WTC11 (cell line): ENCODE results near the gene CAND2. TPM values are rescaled to one million over a fixed set of nuclear protein-coding genes. Genes with fewer than 3 reads are reported as not detected.

Experiments
- ATAC-seq: fragments of 200-7000 bp; cut with Tn5 transposase; 2 replicates; pipeline ENCODE4 v1.10.0; 2021; ENCODE audit warnings: mild to moderate bottlenecking, moderate library complexity
- CTCF ChIA-PET: fragments of 300-600 bp; sonication (Branson Sonifier 250); formaldehyde crosslinking; loops from one replicate; lab custom pipeline; 2021; ENCODE audit warnings: antibody characterized with exemption; lab: Charles Lee
- POLR2A ChIA-PET: fragments of 350-600 bp; sonication (Branson Sonifier 250); formaldehyde crosslinking; loops from one replicate; lab custom pipeline; 2021; ENCODE audit warnings: antibody characterized with exemption; lab: Charles Lee
- DNase-seq: peaks from one replicate; pipeline ENCODE4 v3.0.0; 2021; ENCODE audit warnings: low spot score
- H3K27ac Mint-ChIP-seq: 2 replicates; pipeline ENCODE4 v1.8.0; 2021; ENCODE audit warnings: mixed read lengths
- H3K27me3 Mint-ChIP-seq: 2 replicates; pipeline ENCODE4 v1.8.0; 2021; ENCODE audit warnings: low read depth, mild to moderate bottlenecking, moderate library complexity, mixed read lengths
- H3K36me3 Mint-ChIP-seq: 2 replicates; pipeline ENCODE4 v1.8.0; 2021; ENCODE audit warnings: mixed read lengths
- H3K4me1 Mint-ChIP-seq: 2 replicates; pipeline ENCODE4 v1.8.0; 2022; ENCODE audit warnings: mixed read lengths
- H3K4me3 Mint-ChIP-seq: 2 replicates; pipeline ENCODE4 v1.8.0; 2021; ENCODE audit warnings: mild to moderate bottlenecking, moderate library complexity, mixed read lengths
- H3K9me3 Mint-ChIP-seq: 2 replicates; pipeline ENCODE4 v1.8.0; 2021; ENCODE audit warnings: mixed read lengths
- ATF1 ChIP-seq: sonication (generic); formaldehyde crosslinking; IDR thresholded peaks from 2 replicates; pipeline ENCODE4 v1.8.1; 2023; ENCODE audit warnings: mild to moderate bottlenecking, moderate library complexity, missing genetic modification reagents
- CDX4 ChIP-seq: fragments of 250-450 bp; sonication (Bioruptor Pico); IDR thresholded peaks from 2 replicates; pipeline ENCODE4 v1.9.0; 2021; ENCODE audit warnings: moderate library complexity, mild to moderate bottlenecking, inconsistent platforms, borderline replicate concordance
- ELF4 ChIP-seq: sonication (generic); formaldehyde crosslinking; IDR thresholded peaks from 2 replicates; pipeline ENCODE4 v1.8.1; 2022; ENCODE audit warnings: low read depth, mild to moderate bottlenecking, moderate library complexity, missing genetic modification reagents
- EMX1 ChIP-seq: fragments of 250-450 bp; sonication (Bioruptor Pico); IDR thresholded peaks from 2 replicates; pipeline ENCODE4 v1.8.0; 2021; ENCODE audit warnings: mild to moderate bottlenecking
- ETV6 ChIP-seq: sonication (generic); formaldehyde crosslinking; IDR thresholded peaks from 2 replicates; pipeline ENCODE4 v1.8.1; 2022; ENCODE audit warnings: mild to moderate bottlenecking, missing genetic modification reagents
- FOXP1 ChIP-seq: sonication (generic); formaldehyde crosslinking; IDR thresholded peaks from 2 replicates; pipeline ENCODE4 v1.8.0; 2022; ENCODE audit warnings: missing genetic modification reagents, mild to moderate bottlenecking, moderate library complexity, borderline replicate concordance
- GTF2I ChIP-seq: fragments of 250-450 bp; sonication (Bioruptor Pico); conservative IDR thresholded peaks from 2 replicates; pipeline ENCODE4 v1.4.0; 2021; ENCODE audit warnings: mild to moderate bottlenecking
- NFE2L1 ChIP-seq: sonication (generic); formaldehyde crosslinking; IDR thresholded peaks from 2 replicates; pipeline ENCODE4 v1.8.1; 2023; ENCODE audit warnings: missing genetic modification reagents
- NR2C2 ChIP-seq: sonication (generic); formaldehyde crosslinking; IDR thresholded peaks from 2 replicates; pipeline ENCODE4 v1.8.0; 2022; ENCODE audit warnings: mild to moderate bottlenecking, missing genetic modification reagents
- PRDM15 ChIP-seq: sonication (generic); formaldehyde crosslinking; IDR thresholded peaks from 2 replicates; pipeline ENCODE4 v1.8.0; 2022; ENCODE audit warnings: missing genetic modification reagents
- TCF7 ChIP-seq: sonication (generic); formaldehyde crosslinking; IDR thresholded peaks from 2 replicates; pipeline ENCODE4 v1.8.0; 2022; ENCODE audit warnings: mild to moderate bottlenecking, low read depth, missing genetic modification reagents, moderate library complexity
- TEAD4 ChIP-seq: sonication (generic); formaldehyde crosslinking; IDR thresholded peaks from 2 replicates; pipeline ENCODE4 v1.8.0; 2022; ENCODE audit warnings: mild to moderate bottlenecking, missing genetic modification reagents
- ZBTB21 ChIP-seq: sonication (generic); formaldehyde crosslinking; IDR thresholded peaks from 2 replicates; pipeline ENCODE4 v1.8.1; 2023; ENCODE audit warnings: mild to moderate bottlenecking, missing genetic modification reagents, borderline replicate concordance
- ZMAT4 ChIP-seq: fragments of 250-450 bp; sonication (Bioruptor Pico); IDR thresholded peaks from 2 replicates; pipeline ENCODE4 v1.9.0; 2021; ENCODE audit warnings: mild to moderate bottlenecking
- ZNF317 ChIP-seq: sonication (generic); formaldehyde crosslinking; IDR thresholded peaks from 2 replicates; pipeline ENCODE4 v1.8.1; 2023; ENCODE audit warnings: low read depth, mild to moderate bottlenecking, moderate library complexity, missing genetic modification reagents, borderline replicate concordance
- ZNF396 ChIP-seq: fragments of 250-450 bp; sonication (Bioruptor Pico); IDR thresholded peaks from 2 replicates; pipeline ENCODE4 v1.8.0; 2021; ENCODE audit warnings: mild to moderate bottlenecking, moderate library complexity, borderline replicate concordance
- ZNF671 ChIP-seq: fragments of 250-450 bp; sonication (Bioruptor Pico); IDR thresholded peaks from 2 replicates; pipeline ENCODE4 v1.8.0; 2021; ENCODE audit warnings: mild to moderate bottlenecking
- total RNA-seq: library from RNA; stranded (reverse); gene quantifications from 3 replicates; pipeline ENCODE4 v1.2.3, GENCODE V29; 2021
- TF ChIP-seq, protein P1 (sequence below): sonication (generic); formaldehyde crosslinking; IDR thresholded peaks from 2 replicates; pipeline ENCODE4 v1.8.0; 2023; ENCODE audit warnings: missing genetic modification reagents, mild to moderate bottlenecking, borderline replicate concordance
- TF ChIP-seq, protein P2 (sequence below): fragments of 250-450 bp; sonication (Bioruptor Pico); IDR thresholded peaks from 2 replicates; pipeline ENCODE4 v1.9.0; 2021; ENCODE audit warnings: mild to moderate bottlenecking

Gene CAND2
- total RNA-seq, 1 experiment from 2014 or later = 15.4 TPM

DNA sequence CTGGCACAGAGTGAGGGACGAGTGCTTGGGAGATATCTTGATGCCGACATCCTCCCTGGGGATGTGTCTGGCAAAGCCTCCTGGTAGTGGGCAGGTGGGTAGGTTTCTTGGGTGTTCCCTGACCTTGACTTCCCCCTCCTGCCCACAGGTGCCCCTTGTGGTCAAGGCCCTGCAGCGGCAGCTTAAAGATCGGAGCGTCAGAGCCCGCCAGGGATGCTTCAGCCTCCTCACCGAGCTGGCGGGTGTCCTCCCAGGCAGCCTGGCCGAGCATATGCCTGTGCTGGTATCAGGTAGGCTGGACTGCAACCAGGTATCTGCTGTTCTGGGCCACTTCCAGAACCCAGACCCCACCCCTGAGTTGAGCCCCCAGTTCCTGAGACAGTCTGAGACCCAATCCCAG, 19.2 kb downstream of the CAND2 start (continued):
- TF ChIP-seq PRDM15 (CRISPR knock-in tag) = no peak
- TF ChIP-seq NR2C2 = no peak
- TF ChIP-seq TEAD4 = no peak
- no peak for TF ChIP-seq NFE2L1 (CRISPR knock-in tag)

DNA sequence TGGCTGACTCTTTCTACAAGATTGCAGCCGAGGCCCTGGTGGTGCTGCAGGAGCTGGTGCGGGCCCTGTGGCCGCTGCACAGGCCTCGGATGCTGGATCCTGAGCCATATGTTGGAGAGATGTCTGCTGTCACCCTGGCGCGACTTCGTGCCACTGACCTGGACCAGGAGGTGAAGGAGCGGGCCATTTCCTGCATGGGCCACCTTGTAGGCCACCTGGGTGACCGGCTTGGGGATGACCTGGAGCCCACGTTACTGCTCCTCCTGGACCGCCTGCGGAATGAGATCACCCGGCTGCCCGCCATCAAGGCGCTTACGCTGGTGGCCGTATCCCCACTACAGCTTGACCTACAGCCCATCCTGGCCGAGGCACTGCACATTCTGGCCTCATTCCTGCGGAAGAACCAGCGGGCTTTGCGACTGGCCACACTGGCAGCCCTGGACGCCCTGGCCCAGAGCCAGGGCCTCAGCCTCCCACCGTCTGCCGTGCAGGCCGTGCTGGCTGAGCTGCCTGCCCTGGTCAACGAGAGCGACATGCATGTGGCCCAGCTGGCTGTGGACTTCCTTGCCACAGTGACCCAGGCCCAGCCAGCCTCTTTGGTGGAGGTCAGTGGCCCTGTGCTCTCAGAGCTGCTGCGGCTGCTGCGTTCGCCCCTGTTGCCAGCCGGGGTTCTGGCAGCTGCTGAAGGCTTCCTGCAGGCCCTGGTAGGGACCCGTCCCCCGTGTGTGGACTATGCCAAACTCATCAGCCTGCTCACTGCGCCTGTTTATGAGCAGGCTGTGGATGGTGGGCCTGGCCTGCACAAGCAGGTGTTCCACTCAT, 20.3 kb downstream of the CAND2 start:
- Mint-ChIP-seq H3K9me3 (no peaks in the 10 kb centered on the region), H3K27ac (no peak overlapping the region), H3K27me3 (no peaks in the 10 kb centered on the region), H3K4me3 (no peak overlapping the region), H3K36me3 (no peaks in the 10 kb centered on the region), H3K4me1 (peaks cover 8% of the 10 kb centered on the region)
- no peak for ATAC-seq
- CTCF ChIA-PET = no interaction called here
- TF ChIP-seq GTF2I (CRISPR knock-in tag) (no peak), ATF1 (CRISPR knock-in tag) (no peak), TCF7 (CRISPR knock-in tag) (no peak), FOXP1 (no peak), CDX4 (CRISPR knock-in tag) (no peak), ZBTB21 (CRISPR knock-in tag) (no peak), ZNF396 (no peak), ZNF671 (CRISPR knock-in tag) (no peak), ELF4 (CRISPR knock-in tag) (no peak), ETV6 (CRISPR knock-in tag) (no peak), EMX1 (no peak), ZNF317 (CRISPR knock-in tag) (no peak), ZMAT4 (CRISPR knock-in tag) (no peak)
- TF ChIP-seq, protein P1, sequence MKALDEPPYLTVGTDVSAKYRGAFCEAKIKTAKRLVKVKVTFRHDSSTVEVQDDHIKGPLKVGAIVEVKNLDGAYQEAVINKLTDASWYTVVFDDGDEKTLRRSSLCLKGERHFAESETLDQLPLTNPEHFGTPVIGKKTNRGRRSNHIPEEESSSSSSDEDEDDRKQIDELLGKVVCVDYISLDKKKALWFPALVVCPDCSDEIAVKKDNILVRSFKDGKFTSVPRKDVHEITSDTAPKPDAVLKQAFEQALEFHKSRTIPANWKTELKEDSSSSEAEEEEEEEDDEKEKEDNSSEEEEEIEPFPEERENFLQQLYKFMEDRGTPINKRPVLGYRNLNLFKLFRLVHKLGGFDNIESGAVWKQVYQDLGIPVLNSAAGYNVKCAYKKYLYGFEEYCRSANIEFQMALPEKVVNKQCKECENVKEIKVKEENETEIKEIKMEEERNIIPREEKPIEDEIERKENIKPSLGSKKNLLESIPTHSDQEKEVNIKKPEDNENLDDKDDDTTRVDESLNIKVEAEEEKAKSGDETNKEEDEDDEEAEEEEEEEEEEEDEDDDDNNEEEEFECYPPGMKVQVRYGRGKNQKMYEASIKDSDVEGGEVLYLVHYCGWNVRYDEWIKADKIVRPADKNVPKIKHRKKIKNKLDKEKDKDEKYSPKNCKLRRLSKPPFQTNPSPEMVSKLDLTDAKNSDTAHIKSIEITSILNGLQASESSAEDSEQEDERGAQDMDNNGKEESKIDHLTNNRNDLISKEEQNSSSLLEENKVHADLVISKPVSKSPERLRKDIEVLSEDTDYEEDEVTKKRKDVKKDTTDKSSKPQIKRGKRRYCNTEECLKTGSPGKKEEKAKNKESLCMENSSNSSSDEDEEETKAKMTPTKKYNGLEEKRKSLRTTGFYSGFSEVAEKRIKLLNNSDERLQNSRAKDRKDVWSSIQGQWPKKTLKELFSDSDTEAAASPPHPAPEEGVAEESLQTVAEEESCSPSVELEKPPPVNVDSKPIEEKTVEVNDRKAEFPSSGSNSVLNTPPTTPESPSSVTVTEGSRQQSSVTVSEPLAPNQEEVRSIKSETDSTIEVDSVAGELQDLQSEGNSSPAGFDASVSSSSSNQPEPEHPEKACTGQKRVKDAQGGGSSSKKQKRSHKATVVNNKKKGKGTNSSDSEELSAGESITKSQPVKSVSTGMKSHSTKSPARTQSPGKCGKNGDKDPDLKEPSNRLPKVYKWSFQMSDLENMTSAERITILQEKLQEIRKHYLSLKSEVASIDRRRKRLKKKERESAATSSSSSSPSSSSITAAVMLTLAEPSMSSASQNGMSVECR (CRISPR knock-in tag) = no peak
- TF ChIP-seq, protein P2, sequence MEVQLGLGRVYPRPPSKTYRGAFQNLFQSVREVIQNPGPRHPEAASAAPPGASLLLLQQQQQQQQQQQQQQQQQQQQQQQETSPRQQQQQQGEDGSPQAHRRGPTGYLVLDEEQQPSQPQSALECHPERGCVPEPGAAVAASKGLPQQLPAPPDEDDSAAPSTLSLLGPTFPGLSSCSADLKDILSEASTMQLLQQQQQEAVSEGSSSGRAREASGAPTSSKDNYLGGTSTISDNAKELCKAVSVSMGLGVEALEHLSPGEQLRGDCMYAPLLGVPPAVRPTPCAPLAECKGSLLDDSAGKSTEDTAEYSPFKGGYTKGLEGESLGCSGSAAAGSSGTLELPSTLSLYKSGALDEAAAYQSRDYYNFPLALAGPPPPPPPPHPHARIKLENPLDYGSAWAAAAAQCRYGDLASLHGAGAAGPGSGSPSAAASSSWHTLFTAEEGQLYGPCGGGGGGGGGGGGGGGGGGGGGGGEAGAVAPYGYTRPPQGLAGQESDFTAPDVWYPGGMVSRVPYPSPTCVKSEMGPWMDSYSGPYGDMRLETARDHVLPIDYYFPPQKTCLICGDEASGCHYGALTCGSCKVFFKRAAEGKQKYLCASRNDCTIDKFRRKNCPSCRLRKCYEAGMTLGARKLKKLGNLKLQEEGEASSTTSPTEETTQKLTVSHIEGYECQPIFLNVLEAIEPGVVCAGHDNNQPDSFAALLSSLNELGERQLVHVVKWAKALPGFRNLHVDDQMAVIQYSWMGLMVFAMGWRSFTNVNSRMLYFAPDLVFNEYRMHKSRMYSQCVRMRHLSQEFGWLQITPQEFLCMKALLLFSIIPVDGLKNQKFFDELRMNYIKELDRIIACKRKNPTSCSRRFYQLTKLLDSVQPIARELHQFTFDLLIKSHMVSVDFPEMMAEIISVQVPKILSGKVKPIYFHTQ (CRISPR knock-in tag) = no peak
- no peak for DNase-seq
- POLR2A ChIA-PET = no interaction called here
